Activated CD8-positive, alpha-beta T cell treated with anti-CD3 and anti-CD28 coated beads for 36 hours (primary cell): Measurements from ENCODE around the gene YKT6. TPM values are rescaled to one million over a fixed set of nuclear protein-coding genes. Genes with fewer than 3 reads are reported as not detected.
A peak's percentile ranks its signal among the peaks of the same experiment; 100 is the strongest.

Experiments used
- ATAC-seq: fragments of 200-7000 bp; cut with Tn5 transposase; one replicate; pipeline ENCODE4 v1.10.0; 2021; ENCODE audit warnings: mild to moderate bottlenecking, moderate library complexity
- CTCF ChIA-PET: fragments of 350-600 bp; sonication (Branson Sonifier 250); formaldehyde crosslinking; loops from one replicate; lab custom pipeline; 2021; ENCODE audit warnings: antibody characterized with exemption; lab: Charles Lee
- POLR2A ChIA-PET: fragments of 350-600 bp; sonication (Branson Sonifier 250); formaldehyde crosslinking; loops from one replicate; lab custom pipeline; 2021; ENCODE audit warnings: antibody characterized with exemption; lab: Charles Lee
- DNase-seq: peaks from one replicate; pipeline ENCODE4 v3.0.0-alpha.2; 2020
- H3K27ac Mint-ChIP-seq: one replicate; pipeline ENCODE4 v1.8.0; 2021; ENCODE audit warnings: mild to moderate bottlenecking, mixed read lengths
- H3K27me3 Mint-ChIP-seq: one replicate; pipeline ENCODE4 v1.8.0; 2021; ENCODE audit warnings: mixed read lengths
- H3K36me3 Mint-ChIP-seq: one replicate; pipeline ENCODE4 v1.8.0; 2021; ENCODE audit warnings: low read depth, mixed read lengths
- H3K4me1 Mint-ChIP-seq: one replicate; pipeline ENCODE4 v1.8.0; 2021; ENCODE audit warnings: low read depth, mixed read lengths
- H3K4me3 Mint-ChIP-seq: one replicate; pipeline ENCODE4 v1.8.0; 2021; ENCODE audit warnings: mild to moderate bottlenecking, moderate library complexity, mixed read lengths
- H3K9me3 Mint-ChIP-seq: one replicate; pipeline ENCODE4 v1.8.0; 2021; ENCODE audit warnings: mixed read lengths
- intact Hi-C: fragments of 100-400 bp; cut with micrococcal nuclease; formaldehyde crosslinking; loops from one replicate; pipeline ENCODE4 v1.10.0; 2022
- total RNA-seq, 2 experiments: library from RNA; stranded (reverse); gene quantifications; one replicate each; pipeline ENCODE4 v1.2.3, GENCODE V29; 2021
- TF ChIP-seq, protein P1 (sequence below): fragments of 200-600 bp; IDR thresholded peaks from one replicate; pipeline ENCODE4 v1.8.0; 2022; ENCODE audit warnings: antibody characterized with exemption, mild to moderate bottlenecking

The YKT6 gene
- total RNA-seq, 2 experiments from 2014 or later, result 49.3 to 50.9 TPM

DNA sequence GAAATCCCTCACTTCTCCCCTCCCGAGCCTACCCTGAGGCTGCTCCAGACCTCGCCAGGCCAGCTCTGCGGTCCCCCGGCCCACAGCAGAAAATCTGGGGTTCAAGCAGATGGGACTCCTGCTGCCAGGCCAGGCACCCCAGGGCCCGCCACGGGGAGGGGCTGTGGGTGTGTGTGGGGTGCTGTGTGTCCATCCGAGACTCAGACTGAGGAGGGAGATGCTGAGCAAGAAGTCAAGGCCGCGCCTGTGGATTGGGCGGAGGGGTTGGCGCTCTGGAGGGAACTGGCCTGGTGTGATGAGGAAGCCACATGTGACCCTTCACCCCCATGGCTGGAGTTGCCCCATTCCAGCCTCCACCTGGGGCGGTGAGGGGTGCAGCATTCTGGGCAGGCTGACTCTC is 51.1 kb downstream of the YKT6 start:
- DNase-seq, result no peak
- H3K4me3 Mint-ChIP-seq, result no peak overlapping the region
- TF ChIP-seq, protein P1, sequence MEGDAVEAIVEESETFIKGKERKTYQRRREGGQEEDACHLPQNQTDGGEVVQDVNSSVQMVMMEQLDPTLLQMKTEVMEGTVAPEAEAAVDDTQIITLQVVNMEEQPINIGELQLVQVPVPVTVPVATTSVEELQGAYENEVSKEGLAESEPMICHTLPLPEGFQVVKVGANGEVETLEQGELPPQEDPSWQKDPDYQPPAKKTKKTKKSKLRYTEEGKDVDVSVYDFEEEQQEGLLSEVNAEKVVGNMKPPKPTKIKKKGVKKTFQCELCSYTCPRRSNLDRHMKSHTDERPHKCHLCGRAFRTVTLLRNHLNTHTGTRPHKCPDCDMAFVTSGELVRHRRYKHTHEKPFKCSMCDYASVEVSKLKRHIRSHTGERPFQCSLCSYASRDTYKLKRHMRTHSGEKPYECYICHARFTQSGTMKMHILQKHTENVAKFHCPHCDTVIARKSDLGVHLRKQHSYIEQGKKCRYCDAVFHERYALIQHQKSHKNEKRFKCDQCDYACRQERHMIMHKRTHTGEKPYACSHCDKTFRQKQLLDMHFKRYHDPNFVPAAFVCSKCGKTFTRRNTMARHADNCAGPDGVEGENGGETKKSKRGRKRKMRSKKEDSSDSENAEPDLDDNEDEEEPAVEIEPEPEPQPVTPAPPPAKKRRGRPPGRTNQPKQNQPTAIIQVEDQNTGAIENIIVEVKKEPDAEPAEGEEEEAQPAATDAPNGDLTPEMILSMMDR, result no peak
- H3K9me3 Mint-ChIP-seq, result peaks cover 4% of the 10 kb centered on the region
- ChIA-PET POLR2A (no interaction called here), CTCF (interaction anchor here (1.6 kb wide), 1 partner anchor 11 kb away, joined by 10 read pairs; no protein-coding TSS in a partner anchor)
- peaks cover 11% of the 10 kb centered on the region for H3K4me1 Mint-ChIP-seq
- H3K27me3 Mint-ChIP-seq, result no peaks in the 10 kb centered on the region
- no peaks in the 10 kb centered on the region for H3K36me3 Mint-ChIP-seq
- intact Hi-C loops, result no loop called here
- no peak for ATAC-seq
- no peak overlapping the region for H3K27ac Mint-ChIP-seq

DNA sequence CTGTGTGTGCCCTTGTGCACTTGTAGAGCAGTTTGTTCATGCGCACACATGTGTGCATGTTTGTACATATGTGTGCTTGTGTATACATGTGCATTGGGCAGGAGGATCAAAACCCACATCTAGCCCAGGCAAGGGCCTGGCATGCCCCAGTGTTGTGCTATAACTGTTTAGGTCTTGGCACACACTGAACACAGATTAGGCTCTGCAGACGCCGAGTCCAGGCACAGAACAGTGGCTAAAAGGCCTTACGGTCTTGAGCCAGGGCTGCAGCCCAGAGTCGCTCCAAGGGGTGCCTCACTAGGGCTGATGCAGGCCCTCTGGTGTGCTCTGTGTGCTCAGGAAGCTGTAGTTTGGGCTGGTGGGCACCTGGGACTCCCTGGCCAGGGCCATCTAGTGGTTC is 55.7 kb downstream of the YKT6 start:
- DNase-seq (no peak), ATAC-seq (no peak)
- TF ChIP-seq, protein P1, result no peak
- ChIA-PET CTCF (interaction anchor here (1.3 kb wide), 1 partner anchor 12 kb away, joined by 4 read pairs; no protein-coding TSS in a partner anchor), POLR2A (interaction anchor here (0.7 to 1.4 kb wide), 2 partner anchors 190 to 239 kb away, joined by 3 read pairs; no protein-coding TSS in a partner anchor)
- Mint-ChIP-seq H3K4me3 (no peak overlapping the region), H3K4me1 (peaks cover 52% of the 10 kb centered on the region), H3K27me3 (no peaks in the 10 kb centered on the region), H3K9me3 (peaks cover 4% of the 10 kb centered on the region), H3K36me3 (no peaks in the 10 kb centered on the region), H3K27ac (peak overlapping the region; percentile 85)
- intact Hi-C loops, result no loop called here

DNA sequence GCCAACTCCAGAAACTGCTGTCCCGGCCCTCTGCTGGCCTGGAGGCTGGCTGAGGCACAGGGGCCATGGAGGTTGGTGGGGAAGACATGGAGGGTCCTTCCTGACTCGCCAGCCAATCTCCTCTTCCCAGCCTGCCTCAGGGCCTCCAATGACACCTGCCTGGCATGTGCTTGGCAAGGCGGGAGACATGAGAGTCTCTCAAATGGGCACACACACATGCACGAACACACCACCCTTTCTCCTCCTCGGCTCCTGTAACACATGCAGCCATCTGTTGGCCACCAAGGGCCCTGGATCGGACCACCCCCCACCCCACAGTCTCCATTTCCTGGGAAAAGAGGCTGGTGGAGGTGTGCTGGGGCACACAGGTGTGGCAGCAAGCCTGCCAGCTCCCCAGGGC is 56.4 kb downstream of the YKT6 start:
- ATAC-seq (no peak), DNase-seq (peak; percentile 17)
- TF ChIP-seq, protein P1, result no peak
- Mint-ChIP-seq H3K27ac (peak overlapping the region; percentile 85), H3K4me3 (no peak overlapping the region), H3K36me3 (no peaks in the 10 kb centered on the region), H3K27me3 (no peaks in the 10 kb centered on the region), H3K4me1 (peaks cover 52% of the 10 kb centered on the region), H3K9me3 (peaks cover 4% of the 10 kb centered on the region)
- intact Hi-C loops, result no loop called here
- ChIA-PET POLR2A (interaction anchor here (1.0 to 1.6 kb wide), 6 partner anchors 9 to 315 kb away, joined by 3 to 6 read pairs (median 4); partner anchors contain the start of genes DBNL and NUDCD3), CTCF (interaction anchor here (1.3 kb wide), 2 partner anchors 12 to 56 kb away, joined by 4 read pairs; no protein-coding TSS in a partner anchor)

DNA sequence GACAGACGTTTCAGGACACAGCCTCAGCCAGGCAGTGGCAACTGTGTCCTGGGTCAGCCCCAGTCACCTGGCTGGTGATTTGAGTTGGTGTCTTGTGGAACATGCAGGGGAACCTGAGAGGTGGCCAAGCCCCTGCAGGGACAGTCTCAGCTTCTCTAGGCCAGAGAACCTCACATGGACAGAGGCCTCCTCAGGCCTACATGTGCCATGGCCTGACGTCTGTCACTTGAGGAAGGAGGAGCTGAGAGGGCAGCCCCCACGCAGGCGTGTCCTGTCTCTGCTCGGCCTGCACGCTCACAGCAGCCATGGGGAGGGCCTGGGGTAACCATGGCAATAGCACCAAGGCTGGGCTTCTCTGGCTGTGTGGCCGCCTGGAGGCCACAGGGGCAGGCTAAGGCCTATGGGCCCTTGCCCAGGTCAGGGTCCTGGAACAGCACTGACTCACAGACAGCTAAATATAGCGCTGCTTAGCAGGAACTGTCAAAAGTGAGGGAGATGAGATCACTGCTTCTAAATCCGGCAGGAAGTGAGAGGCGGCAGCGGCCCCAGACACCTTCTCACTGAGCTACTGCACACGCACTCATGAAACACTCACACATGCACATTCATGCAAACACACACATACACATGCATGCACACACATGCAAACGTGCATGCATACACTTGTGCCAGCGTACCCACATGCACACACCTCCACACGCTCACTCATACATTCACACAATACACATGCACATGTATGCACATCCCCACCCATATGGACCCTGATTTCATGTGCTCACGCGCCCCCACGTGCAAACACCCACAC is 57.0 kb downstream of the YKT6 start:
- ATAC-seq (peak; percentile 91), DNase-seq (peak; percentile 93)
- H3K36me3 Mint-ChIP-seq, result no peaks in the 10 kb centered on the region
- ChIA-PET POLR2A (interaction anchor here (0.6 to 1.6 kb wide), 8 partner anchors 10 to 540 kb away, joined by 3 to 6 read pairs (median 4); partner anchors contain the start of genes DBNL and NUDCD3), CTCF (interaction anchor here (0.7 to 2.6 kb wide), 9 partner anchors 13 to 308 kb away, joined by 3 to 15 read pairs (median 4); partner anchors contain the start of gene DBNL)
- peak overlapping the region; percentile 85 for H3K27ac Mint-ChIP-seq
- TF ChIP-seq, protein P1, result no peak
- peaks cover 52% of the 10 kb centered on the region for H3K4me1 Mint-ChIP-seq
- H3K27me3 Mint-ChIP-seq, result no peaks in the 10 kb centered on the region
- intact Hi-C loops, result no loop called here
- H3K9me3 Mint-ChIP-seq, result peaks cover 4% of the 10 kb centered on the region
- H3K4me3 Mint-ChIP-seq, result peak overlapping the region; percentile 20
